Measurements from ENCODE around the gene FBXL14.
A peak's percentile ranks its signal among the peaks of the same experiment; 100 is the strongest.
"Not testable (repeated sequence)": the region's sequence is repeated elsewhere in the genome, so short reads cannot be mapped to it uniquely, and the experiment has no call there.

Gene FBXL14

GRCh38 chr12:1619587-1619986 is 25.2 kb upstream of the FBXL14 start:
- DNase-seq (ENCODE audit: low read depth): no peak

- no peak for DNase-seq (ENCODE audit: low read depth)
Measured at GRCh38 chr12:1619159-1619558, 24.8 kb upstream of the FBXL14 start.

DNA sequence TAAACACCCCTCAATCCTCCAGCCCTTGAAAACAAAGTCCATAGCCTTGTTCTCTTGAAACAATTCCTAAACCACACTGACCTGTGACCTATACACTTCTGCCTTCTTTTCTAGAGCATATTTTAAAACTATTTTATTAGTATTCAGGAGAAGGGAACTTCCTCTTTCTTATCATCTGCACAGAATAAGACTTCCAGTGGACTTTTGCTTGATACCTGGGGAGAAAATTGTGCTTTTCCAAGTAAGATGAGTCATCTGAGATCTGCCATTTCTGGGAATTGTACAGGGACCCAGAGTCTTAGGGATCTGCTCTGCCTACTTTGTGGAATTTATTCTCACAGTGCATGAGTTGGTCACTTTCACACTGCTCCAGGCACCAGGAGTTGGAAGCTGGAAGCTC is 24.1 kb upstream of the FBXL14 start:
- no peak for DNase-seq (ENCODE audit: low read depth)

DNA sequence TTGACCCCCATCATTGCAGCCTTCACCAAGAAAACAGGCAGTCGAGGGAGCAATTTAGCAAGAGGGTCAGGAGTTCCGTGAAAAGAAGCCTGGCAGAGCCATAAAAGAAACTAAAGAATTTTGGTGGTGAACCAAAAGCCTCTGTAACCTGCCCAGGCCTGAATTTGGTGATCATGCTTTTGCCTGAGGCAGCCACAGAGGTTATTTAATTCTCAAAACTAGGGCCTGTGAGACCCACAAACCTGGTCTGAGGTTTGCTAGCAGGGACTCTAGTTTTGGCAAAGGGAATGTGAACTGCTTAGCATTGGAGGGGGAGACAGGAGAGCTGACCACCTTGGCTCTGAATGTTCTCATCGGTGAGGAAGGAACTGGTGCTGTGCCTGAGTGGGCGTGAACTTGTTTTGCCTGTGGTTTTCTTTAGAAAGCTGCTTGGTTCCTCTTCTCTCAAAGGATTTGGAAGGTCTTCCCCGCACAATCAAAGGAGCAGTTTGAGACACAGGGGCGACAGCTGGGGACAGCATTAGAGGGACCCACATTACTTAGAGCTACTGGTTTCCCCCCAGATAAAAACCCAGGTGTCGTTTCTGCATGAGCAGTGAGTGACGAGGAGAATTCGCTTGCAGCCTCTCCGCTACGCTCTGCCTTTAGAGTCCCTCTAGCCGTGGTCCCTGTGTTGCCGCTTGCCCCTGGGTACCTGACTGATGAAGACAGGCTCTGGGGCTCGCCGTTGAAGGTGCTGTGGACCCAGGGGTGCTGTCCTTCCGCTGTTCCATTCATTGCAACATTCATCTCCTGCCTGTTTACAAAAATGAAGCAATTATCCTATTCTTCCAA is 22.1 kb upstream of the FBXL14 start:
- DNase-seq (ENCODE audit: low read depth): no peak

DNA sequence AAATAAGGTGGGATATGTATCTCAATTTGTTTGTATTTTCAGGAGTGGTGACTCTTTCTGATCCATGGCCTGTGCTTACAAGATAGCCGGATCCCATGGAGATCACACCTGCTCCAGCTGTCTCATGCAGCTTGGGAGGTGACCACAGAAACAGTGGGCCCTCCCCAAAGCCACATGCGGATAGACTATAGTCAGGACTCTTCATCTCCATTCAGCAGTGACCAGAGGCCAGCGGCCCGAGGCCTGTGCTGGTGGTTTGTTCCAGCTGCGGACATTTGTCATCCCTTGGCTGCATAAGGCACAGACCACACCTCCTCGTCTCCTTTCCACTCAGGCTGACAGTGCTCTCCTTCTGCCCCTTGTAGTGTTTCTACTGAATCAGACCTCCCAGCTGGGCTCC is 20.0 kb upstream of the FBXL14 start:
- DNase-seq (ENCODE audit: low read depth): no peak

DNA sequence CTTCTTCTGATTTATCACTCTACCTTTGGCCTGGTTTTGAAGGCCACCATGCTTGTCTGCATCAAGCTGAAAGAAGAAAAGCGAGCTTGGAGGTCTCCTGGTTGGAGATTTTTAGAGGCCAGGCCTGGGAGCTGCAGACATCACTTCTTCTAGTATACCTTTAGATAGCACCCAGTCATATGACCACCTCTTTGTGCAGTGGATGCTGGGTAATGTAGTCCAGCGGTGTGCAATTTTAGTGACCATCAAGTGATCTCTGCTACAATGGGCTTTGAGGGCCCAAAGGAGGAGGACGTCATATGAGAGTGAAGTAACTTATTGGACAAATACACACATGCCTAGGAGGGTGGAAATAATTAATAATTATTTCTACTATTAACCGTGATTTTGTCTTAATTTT is 19.5 kb upstream of the FBXL14 start:
- DNase-seq (ENCODE audit: low read depth): no peak

DNA sequence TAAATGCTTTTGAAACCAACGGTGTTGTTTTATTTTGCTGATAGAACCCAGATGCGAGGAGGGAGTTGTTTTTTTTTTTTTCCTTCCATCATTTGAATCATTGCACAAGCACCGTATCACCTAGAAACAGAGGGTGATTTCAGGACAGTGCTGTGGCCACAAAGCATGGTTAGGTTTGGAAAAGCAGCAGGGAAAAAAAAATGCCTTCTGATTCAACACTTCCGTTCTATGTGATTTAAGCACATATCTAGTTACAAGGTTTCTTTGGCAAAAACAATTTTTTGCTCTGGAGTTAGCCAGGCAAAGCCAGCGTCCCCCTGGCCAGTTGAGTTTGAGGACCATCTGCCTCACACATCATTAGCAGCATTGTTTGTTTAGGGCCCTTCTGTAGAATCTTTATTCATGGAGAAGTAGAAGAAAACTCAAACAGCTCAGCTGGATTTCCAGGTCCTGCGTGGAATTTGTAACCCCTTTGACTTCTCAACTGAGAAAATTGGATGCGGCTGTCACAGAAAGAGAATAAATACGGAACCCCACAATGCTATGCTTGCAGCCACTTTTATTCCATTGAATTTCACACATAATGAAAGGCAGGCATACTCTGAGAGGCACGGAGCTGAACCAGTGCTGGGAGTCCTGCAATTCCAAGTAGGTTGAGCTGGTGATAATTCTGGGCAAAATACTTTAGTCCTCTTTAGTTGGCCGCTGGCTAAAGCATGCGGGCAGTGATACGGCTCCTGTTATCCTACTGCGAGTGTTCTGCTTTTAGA is 17.6 kb upstream of the FBXL14 start:
- no peak for DNase-seq (ENCODE audit: low read depth)

- DNase-seq (ENCODE audit: low read depth): no peak
Measured at GRCh38 chr12:1610072-1610643, 15.8 kb upstream of the FBXL14 start.

DNA sequence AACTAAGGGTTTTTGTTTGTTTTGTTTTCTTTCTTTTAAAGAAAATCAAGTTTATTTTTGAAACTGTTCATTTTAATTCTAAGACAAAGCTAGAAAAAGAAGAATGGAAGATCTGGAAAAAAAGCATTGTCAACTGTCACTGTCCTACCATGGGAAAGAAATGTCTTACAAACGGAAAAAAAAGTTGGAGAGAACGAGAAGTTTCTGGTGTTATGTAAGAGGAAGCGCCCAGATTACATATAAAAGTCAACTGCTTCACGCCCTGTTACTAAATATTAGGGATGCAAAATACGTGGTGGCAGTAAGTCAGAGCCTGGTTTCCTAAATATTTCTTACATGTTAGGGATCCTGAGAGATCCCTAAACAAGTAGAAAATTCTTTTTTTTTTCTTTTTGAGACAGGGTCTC is 14.3 kb upstream of the FBXL14 start:
- no peak for DNase-seq (ENCODE audit: low read depth)

DNA sequence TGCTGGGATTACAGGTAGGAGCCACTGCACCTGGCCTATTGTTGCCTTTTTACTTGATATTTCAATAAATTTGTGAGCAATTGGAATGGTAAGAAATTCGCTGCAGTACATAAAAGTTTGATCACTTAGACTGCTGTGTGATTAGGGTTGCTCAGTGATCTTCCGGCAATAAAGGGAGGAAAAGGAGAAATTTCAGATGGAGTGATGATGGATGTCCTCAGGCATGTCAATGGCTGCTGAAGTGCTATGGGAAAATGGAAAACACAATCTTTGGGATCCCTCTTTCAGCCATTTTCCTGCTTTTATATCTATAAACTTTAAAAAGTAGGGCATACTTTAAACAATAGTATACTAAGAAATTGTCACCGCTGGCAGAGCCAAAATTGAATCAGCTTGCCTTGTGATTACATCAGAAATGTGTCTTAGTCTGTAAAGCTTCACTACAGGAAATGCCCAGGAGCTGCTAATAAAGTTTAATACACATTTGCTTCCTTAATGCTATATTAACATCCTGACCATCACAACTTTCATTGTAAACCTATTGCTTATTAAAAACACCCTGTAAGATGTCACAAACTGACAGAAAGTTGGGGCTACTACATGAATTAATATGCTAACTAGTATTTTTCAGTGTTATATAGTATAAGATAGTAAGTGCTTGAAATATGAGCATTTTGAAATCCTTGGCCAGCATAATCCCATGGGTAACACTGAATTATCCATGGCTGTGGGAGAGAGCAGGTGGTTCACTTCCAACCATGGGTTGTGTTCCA is 13.7 kb upstream of the FBXL14 start:
- DNase-seq (ENCODE audit: low read depth): no peak

- DNase-seq (ENCODE audit: low read depth): no peak
Measured at GRCh38 chr12:1606021-1606622, 11.7 kb upstream of the FBXL14 start.

- peak; percentile 46 for DNase-seq (ENCODE audit: low read depth)
Measured at GRCh38 chr12:1605129-1606020, 11.0 kb upstream of the FBXL14 start.

- DNase-seq (ENCODE audit: low read depth): no peak
Measured at GRCh38 chr12:1604464-1604863, 10.1 kb upstream of the FBXL14 start.

GRCh38 chr12:1603269-1603993 is 9.1 kb upstream of the FBXL14 start:
- no peak for DNase-seq (ENCODE audit: low read depth)

DNA sequence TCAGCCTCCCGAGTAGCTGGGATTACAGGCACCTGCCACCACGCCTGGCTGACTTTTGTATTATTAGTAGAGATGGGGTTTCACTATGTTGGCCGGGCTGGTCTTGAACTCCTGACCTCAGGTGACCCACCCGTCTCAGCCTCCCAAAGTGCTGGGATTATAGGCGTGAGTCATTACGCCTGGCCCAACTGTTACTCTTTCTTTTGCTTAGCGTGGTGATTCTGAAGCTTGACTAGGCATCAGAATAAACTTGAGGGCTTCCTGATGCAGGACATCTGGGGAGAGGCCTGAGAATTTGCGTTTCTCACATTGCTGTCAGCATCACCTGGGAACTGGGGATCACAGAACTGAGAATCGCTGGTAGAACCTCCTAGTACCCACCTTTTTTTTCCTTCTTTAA is 8.3 kb upstream of the FBXL14 start:
- DNase-seq (ENCODE audit: low read depth): not testable (repeated sequence)

GRCh38 chr12:1598757-1599156 is 4.4 kb upstream of the FBXL14 start:
- DNase-seq (ENCODE audit: low read depth): no peak

- no peak for DNase-seq (ENCODE audit: low read depth)
Measured at GRCh38 chr12:1595690-1596347, 1.4 kb upstream of the FBXL14 start.

DNA sequence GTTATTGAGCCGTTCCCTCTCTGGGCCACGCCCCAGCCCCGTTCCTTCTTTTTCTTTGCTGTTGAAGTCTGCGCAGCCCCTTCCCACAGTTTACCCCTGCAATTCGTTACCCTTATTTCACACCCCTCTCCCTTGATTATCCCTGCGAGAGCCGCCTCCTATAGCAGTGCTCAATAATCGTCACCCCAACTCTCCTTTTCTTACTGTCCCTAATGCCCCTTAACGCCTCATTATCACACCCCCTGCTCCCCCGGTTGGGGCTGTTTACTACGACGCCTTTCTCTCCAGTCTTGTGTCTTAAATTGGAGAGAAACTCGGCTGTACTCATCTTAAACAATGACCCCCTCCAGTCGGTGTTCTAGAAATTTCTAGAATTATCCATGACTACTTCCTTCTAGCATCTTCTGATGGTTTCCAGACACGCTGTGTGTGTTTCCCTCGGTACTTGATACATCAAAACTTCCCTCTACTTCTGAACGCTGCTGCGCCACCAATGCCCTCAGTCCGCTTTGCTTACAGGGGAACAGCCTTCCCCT is 713 bp upstream of the FBXL14 start:
- no peak for DNase-seq (ENCODE audit: low read depth)

- DNase-seq (ENCODE audit: low read depth): no peak
Measured at GRCh38 chr12:1594006-1594260, 448 bp downstream of the FBXL14 start.
